ENCODE results near the gene ACTMAP. TPM values are rescaled to one million over a fixed set of nuclear protein-coding genes. Genes with fewer than 3 reads are reported as not detected.

The ACTMAP gene
- total and polyA plus RNA-seq, 9 of the 15 experiments (the other 6 are each of a cell fraction or from before 2014, with no cell fraction given) = 1.7 to 16.6 (median 4.9) TPM

DNA sequence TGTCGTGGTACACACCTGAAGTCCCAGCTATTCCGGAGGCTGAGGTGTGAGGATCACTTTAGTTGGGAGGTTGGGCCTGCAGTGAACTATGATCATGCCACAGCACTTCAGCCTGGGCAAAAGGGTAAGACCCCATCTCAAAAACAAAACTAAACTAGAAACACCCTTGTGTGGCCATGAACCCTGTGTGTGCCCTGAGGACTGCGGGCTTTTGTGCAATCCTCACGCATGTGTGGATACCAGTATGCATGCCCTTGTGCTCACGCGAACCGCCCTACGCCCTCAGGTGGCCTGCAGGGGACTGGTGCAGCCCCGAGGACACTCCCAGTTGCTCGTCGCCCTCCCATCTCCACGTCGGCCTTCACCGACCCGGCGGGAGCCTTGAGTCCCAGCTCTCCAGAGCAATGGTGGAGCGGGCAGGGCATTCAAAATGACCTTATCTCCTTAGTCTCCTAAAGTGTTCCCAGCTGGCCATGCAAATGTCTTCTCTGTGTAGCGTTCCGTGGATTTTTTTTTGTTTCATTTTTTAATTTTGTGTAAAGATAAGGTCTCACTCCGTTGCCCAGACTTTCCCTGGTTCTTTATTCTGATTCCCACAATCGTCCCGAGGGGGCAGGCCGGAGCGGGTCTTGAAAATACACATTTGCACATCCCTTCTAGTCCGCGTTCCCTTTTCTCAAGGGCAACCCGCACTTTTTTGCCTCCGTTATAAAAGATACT is 47.8 kb upstream of the ACTMAP start (continued):
- TF ChIP-seq, protein P1, sequence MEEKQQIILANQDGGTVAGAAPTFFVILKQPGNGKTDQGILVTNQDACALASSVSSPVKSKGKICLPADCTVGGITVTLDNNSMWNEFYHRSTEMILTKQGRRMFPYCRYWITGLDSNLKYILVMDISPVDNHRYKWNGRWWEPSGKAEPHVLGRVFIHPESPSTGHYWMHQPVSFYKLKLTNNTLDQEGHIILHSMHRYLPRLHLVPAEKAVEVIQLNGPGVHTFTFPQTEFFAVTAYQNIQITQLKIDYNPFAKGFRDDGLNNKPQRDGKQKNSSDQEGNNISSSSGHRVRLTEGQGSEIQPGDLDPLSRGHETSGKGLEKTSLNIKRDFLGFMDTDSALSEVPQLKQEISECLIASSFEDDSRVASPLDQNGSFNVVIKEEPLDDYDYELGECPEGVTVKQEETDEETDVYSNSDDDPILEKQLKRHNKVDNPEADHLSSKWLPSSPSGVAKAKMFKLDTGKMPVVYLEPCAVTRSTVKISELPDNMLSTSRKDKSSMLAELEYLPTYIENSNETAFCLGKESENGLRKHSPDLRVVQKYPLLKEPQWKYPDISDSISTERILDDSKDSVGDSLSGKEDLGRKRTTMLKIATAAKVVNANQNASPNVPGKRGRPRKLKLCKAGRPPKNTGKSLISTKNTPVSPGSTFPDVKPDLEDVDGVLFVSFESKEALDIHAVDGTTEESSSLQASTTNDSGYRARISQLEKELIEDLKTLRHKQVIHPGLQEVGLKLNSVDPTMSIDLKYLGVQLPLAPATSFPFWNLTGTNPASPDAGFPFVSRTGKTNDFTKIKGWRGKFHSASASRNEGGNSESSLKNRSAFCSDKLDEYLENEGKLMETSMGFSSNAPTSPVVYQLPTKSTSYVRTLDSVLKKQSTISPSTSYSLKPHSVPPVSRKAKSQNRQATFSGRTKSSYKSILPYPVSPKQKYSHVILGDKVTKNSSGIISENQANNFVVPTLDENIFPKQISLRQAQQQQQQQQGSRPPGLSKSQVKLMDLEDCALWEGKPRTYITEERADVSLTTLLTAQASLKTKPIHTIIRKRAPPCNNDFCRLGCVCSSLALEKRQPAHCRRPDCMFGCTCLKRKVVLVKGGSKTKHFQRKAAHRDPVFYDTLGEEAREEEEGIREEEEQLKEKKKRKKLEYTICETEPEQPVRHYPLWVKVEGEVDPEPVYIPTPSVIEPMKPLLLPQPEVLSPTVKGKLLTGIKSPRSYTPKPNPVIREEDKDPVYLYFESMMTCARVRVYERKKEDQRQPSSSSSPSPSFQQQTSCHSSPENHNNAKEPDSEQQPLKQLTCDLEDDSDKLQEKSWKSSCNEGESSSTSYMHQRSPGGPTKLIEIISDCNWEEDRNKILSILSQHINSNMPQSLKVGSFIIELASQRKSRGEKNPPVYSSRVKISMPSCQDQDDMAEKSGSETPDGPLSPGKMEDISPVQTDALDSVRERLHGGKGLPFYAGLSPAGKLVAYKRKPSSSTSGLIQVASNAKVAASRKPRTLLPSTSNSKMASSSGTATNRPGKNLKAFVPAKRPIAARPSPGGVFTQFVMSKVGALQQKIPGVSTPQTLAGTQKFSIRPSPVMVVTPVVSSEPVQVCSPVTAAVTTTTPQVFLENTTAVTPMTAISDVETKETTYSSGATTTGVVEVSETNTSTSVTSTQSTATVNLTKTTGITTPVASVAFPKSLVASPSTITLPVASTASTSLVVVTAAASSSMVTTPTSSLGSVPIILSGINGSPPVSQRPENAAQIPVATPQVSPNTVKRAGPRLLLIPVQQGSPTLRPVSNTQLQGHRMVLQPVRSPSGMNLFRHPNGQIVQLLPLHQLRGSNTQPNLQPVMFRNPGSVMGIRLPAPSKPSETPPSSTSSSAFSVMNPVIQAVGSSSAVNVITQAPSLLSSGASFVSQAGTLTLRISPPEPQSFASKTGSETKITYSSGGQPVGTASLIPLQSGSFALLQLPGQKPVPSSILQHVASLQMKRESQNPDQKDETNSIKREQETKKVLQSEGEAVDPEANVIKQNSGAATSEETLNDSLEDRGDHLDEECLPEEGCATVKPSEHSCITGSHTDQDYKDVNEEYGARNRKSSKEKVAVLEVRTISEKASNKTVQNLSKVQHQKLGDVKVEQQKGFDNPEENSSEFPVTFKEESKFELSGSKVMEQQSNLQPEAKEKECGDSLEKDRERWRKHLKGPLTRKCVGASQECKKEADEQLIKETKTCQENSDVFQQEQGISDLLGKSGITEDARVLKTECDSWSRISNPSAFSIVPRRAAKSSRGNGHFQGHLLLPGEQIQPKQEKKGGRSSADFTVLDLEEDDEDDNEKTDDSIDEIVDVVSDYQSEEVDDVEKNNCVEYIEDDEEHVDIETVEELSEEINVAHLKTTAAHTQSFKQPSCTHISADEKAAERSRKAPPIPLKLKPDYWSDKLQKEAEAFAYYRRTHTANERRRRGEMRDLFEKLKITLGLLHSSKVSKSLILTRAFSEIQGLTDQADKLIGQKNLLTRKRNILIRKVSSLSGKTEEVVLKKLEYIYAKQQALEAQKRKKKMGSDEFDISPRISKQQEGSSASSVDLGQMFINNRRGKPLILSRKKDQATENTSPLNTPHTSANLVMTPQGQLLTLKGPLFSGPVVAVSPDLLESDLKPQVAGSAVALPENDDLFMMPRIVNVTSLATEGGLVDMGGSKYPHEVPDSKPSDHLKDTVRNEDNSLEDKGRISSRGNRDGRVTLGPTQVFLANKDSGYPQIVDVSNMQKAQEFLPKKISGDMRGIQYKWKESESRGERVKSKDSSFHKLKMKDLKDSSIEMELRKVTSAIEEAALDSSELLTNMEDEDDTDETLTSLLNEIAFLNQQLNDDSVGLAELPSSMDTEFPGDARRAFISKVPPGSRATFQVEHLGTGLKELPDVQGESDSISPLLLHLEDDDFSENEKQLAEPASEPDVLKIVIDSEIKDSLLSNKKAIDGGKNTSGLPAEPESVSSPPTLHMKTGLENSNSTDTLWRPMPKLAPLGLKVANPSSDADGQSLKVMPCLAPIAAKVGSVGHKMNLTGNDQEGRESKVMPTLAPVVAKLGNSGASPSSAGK (IDR thresholded peaks at IDR 0.05) = peak; percentile 92; the same call in 1 of the 2 replicates
- TF ChIP-seq CCNT2 (IDR thresholded peaks at IDR 0.05; ENCODE audit: borderline replicate concordance, extremely low read depth, insufficient read length, low read depth, low read length) = no peak
- no peak for TF ChIP-seq ZNF239 (CRISPR knock-in tag; IDR thresholded peaks at IDR 0.05)
- no peak for TF ChIP-seq SNIP1 (IDR thresholded peaks at IDR 0.05; ENCODE audit: low read depth)
- no peak for TF ChIP-seq ZNF696 (CRISPR knock-in tag; conservative IDR thresholded peaks at IDR 0.05)
- TF ChIP-seq, protein P2, sequence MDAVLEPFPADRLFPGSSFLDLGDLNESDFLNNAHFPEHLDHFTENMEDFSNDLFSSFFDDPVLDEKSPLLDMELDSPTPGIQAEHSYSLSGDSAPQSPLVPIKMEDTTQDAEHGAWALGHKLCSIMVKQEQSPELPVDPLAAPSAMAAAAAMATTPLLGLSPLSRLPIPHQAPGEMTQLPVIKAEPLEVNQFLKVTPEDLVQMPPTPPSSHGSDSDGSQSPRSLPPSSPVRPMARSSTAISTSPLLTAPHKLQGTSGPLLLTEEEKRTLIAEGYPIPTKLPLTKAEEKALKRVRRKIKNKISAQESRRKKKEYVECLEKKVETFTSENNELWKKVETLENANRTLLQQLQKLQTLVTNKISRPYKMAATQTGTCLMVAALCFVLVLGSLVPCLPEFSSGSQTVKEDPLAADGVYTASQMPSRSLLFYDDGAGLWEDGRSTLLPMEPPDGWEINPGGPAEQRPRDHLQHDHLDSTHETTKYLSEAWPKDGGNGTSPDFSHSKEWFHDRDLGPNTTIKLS (IDR thresholded peaks at IDR 0.05; ENCODE audit: borderline replicate concordance, low read depth) = peak; percentile 79; the same call in 1 of the 2 replicates
- no peak for TF ChIP-seq BRF1 (IDR thresholded peaks at IDR 0.05; ENCODE audit: borderline replicate concordance, extremely low read depth, insufficient read length)
- TF ChIP-seq, protein P3, sequence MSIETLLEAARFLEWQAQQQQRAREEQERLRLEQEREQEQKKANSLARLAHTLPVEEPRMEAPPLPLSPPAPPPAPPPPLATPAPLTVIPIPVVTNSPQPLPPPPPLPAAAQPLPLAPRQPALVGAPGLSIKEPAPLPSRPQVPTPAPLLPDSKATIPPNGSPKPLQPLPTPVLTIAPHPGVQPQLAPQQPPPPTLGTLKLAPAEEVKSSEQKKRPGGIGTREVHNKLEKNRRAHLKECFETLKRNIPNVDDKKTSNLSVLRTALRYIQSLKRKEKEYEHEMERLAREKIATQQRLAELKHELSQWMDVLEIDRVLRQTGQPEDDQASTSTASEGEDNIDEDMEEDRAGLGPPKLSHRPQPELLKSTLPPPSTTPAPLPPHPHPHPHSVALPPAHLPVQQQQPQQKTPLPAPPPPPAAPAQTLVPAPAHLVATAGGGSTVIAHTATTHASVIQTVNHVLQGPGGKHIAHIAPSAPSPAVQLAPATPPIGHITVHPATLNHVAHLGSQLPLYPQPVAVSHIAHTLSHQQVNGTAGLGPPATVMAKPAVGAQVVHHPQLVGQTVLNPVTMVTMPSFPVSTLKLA (conservative IDR thresholded peaks at IDR 0.05) = no peak
- TF ChIP-seq SAFB2 (IDR thresholded peaks at IDR 0.05; ENCODE audit: borderline replicate concordance, low read depth, low read length, severe bottlenecking) = no peak
- peak; percentile 68 for TF ChIP-seq NFIC (IDR thresholded peaks at IDR 0.05)
- no peak for TF ChIP-seq KLF10 (CRISPR knock-in tag; IDR thresholded peaks at IDR 0.05)

All from K562 (cell line).